ENCODE measurements around the gene REXO1. TPM values are rescaled to one million over a fixed set of nuclear protein-coding genes. Genes with fewer than 3 reads are reported as not detected.

The REXO1 gene
- total and polyA plus RNA-seq, 3 donors from 2014 or later: 104 to 200 (median 149) TPM

DNA sequence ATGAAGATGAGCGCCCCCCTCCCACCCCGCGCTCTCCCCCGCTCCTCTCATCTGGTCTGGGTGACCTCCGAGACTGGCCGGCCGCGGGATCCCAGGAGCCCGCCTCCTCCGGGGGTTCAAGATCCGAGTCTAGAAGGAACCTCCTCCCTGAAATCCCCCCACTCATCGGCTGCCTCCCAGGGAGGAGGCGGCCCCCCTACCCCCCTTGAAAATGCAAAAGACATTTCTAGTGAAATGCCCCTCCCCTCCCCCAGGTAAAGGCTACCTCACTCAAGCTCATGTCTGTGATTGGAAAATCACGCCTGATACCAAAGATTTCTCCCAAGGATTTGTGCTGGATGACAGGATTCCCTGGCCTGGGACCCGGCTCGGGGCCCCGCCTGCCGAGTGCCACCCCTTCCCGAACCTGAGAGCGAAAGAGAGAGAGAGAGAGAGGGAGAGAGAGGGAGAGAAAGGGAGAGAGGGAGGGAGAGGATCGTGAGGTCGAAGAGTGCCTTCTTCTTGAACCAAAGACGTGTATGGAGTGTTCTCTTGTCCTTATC lies 71.6 kb downstream of the REXO1 start:
- H3K4me3 ChIP-seq: no peak overlapping the region
- intact Hi-C loops (cut with DNase I; ENCODE audit: low total_unique reads): no loop called here
- no peak overlapping the region for H3K27ac ChIP-seq
- DNase-seq: no peak
- H3K4me1 ChIP-seq: no peaks in the 10 kb centered on the region
- no peaks in the 10 kb centered on the region for H3K36me3 ChIP-seq (ENCODE audit: low read depth, missing control alignments)
- no peaks in the 10 kb centered on the region for H3K9me3 ChIP-seq
- H3K27me3 ChIP-seq: peaks cover 4% of the 10 kb centered on the region
- 8 to 10% methylated on average over 23 of the region's 23 CpGs for WGBS, 2 donors
- TF ChIP-seq, protein P1, sequence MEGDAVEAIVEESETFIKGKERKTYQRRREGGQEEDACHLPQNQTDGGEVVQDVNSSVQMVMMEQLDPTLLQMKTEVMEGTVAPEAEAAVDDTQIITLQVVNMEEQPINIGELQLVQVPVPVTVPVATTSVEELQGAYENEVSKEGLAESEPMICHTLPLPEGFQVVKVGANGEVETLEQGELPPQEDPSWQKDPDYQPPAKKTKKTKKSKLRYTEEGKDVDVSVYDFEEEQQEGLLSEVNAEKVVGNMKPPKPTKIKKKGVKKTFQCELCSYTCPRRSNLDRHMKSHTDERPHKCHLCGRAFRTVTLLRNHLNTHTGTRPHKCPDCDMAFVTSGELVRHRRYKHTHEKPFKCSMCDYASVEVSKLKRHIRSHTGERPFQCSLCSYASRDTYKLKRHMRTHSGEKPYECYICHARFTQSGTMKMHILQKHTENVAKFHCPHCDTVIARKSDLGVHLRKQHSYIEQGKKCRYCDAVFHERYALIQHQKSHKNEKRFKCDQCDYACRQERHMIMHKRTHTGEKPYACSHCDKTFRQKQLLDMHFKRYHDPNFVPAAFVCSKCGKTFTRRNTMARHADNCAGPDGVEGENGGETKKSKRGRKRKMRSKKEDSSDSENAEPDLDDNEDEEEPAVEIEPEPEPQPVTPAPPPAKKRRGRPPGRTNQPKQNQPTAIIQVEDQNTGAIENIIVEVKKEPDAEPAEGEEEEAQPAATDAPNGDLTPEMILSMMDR (IDR thresholded peaks at IDR 0.05): no peak
- TF ChIP-seq POLR2A (IDR thresholded peaks at IDR 0.05): no peak

DNA sequence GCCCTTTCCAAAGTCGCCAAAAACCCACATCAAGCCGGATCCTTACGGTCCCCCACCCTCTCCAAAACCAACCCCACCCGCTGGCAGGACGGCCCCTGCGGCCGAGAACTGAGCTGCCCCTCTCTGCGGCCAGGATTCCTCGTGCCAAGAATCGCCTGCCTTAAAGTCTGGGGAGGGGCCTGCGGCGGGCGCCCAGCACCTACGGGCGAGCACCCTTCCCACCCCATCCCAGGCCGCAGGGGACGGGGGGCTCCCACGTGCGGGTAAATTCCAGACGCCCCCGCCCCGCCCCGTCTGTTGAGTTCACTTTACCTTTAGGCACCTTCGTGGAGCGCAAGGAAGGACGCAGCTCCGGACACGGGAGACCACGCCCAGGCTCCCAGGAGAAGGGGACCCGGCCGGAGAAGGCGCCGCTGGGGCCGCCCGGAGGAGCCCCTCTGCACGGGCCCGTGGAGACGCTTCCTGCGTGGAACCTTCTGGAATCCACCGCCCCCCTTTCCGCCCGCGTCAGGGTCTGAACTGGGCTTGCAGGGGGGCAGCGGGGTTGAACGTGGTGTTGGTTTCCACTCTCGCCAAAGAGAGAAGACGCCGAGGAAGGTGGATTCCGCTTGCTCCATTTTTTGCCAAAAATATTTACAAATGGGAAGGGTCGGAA lies 72.2 kb downstream of the REXO1 start:
- H3K27ac ChIP-seq: no peak overlapping the region
- H3K36me3 ChIP-seq (ENCODE audit: low read depth, missing control alignments): no peaks in the 10 kb centered on the region
- intact Hi-C loops (cut with DNase I; ENCODE audit: low total_unique reads): no loop called here
- no peak for TF ChIP-seq POLR2A (IDR thresholded peaks at IDR 0.05)
- TF ChIP-seq, protein P1 (IDR thresholded peaks at IDR 0.05): no peak
- H3K4me1 ChIP-seq: no peaks in the 10 kb centered on the region
- no peak for DNase-seq
- 2 to 6% methylated on average over 13 to 31 of the region's 50 CpGs for WGBS, 2 donors
- H3K4me3 ChIP-seq: peak overlapping the region in 1 of 2 donors; percentile 21
- peaks cover 4% of the 10 kb centered on the region for H3K27me3 ChIP-seq
- H3K9me3 ChIP-seq: no peaks in the 10 kb centered on the region

DNA sequence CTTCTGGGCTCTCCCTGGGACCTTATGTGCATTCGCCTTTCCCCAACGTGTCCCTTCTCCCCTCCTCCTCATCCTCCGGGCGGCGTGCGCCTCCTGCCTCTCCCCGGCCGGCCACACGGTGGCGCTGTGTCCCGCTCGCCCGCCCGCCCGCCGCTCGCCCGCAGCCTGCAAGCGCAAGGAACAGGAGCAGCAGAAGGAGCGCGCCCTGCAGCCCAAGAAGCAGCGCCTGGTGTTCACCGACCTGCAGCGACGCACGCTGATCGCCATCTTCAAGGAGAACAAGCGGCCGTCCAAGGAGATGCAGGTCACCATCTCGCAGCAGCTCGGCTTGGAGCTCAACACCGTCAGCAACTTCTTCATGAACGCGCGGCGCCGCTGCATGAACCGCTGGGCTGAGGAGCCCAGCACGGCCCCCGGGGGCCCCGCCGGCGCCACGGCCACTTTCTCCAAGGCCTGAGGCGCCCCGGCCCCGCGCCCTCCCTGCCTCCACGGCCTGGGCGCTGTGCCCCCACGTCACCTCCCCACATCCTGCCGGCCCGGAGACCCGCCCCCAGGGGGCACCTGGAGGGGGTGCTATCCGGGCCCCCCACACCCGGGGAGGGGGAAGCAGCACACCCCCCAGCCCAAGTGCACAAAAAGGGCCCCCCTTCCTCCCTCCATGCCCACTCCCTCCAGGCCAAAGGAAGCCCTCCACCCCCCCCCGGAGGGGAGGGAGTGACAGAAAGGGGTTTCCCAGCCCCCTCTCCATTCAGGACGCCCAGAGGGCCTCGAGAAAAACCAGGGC lies 73.1 kb downstream of the REXO1 start:
- DNase-seq: peak; percentile 31
- no peak overlapping the region for H3K27ac ChIP-seq
- no peaks in the 10 kb centered on the region for H3K36me3 ChIP-seq (ENCODE audit: low read depth, missing control alignments)
- no peaks in the 10 kb centered on the region for H3K9me3 ChIP-seq
- intact Hi-C loops (cut with DNase I; ENCODE audit: low total_unique reads): no loop called here
- H3K27me3 ChIP-seq: peaks cover 4% of the 10 kb centered on the region
- WGBS, 2 donors: 9 to 12% methylated on average over 4 to 50 of the region's 59 CpGs
- no peaks in the 10 kb centered on the region for H3K4me1 ChIP-seq
- no peak for TF ChIP-seq POLR2A (IDR thresholded peaks at IDR 0.05)
- TF ChIP-seq, protein P1 (IDR thresholded peaks at IDR 0.05): peak in 2 of 3 experiments; percentile 54 to 57
- peak overlapping the region in 1 of 2 donors; percentile 21 for H3K4me3 ChIP-seq

DNA sequence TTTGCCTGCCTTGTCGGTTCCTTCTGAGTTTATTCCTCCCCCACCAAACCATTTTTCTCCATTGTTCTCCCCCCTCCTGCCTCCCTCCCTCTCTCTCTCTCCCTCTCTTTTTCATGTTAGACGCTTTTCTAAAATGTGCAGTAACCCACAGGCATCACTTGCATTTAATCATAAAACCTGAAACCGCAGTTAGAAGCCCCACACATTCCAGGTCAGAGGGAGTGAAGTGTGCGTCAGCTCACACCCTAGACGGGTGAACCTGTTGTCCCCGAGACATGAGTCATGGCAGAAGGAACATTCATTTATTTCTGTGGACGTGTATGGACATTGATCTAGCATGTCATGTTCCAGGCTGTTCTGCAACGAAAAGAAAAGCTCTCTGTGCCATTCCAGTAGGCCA lies 75.1 kb downstream of the REXO1 start:
- H3K27me3 ChIP-seq: peaks cover 4% of the 10 kb centered on the region
- WGBS, 2 donors: 56 to 61% methylated on average over 7 to 8 of the region's 8 CpGs
- DNase-seq: no peak
- no peaks in the 10 kb centered on the region for H3K4me1 ChIP-seq
- no peak overlapping the region for H3K27ac ChIP-seq
- intact Hi-C loops (cut with DNase I; ENCODE audit: low total_unique reads): no loop called here
- no peaks in the 10 kb centered on the region for H3K36me3 ChIP-seq (ENCODE audit: low read depth, missing control alignments)
- no peaks in the 10 kb centered on the region for H3K9me3 ChIP-seq
- H3K4me3 ChIP-seq: no peak overlapping the region
- TF ChIP-seq POLR2A (IDR thresholded peaks at IDR 0.05): no peak
- TF ChIP-seq, protein P1 (IDR thresholded peaks at IDR 0.05): no peak

All from testis (tissue), 3 donors.